Panc1 (cell line): ENCODE data around the gene EME2. TPM values are rescaled to one million over a fixed set of nuclear protein-coding genes. Genes with fewer than 3 reads are reported as not detected.

ENCODE experiments used
- ATAC-seq: fragments of 200-7000 bp; cut with Tn5 transposase; 2 replicates; pipeline ENCODE4 v1.9.1; 2020; ENCODE audit warnings: mild to moderate bottlenecking, moderate library complexity
- BruUV-seq: library from RNA; stranded (reverse); fragments of 400-500 nt; replicated peaks from 2 replicates; lab custom pipeline; 2021; lab: Mats Ljungman, UMichigan
- CTCF ChIA-PET: fragments of 300-600 bp; sonication (Branson Sonifier 250); formaldehyde crosslinking; loops from one replicate; lab custom pipeline; 2022; ENCODE audit warnings: antibody characterized with exemption; lab: Charles Lee
- POLR2A ChIA-PET: fragments of 300-600 bp; sonication (Branson Sonifier 250); formaldehyde crosslinking; loops from one replicate; lab custom pipeline; 2022; ENCODE audit warnings: antibody characterized with exemption; lab: Charles Lee
- DNase-seq: peaks from one replicate; pipeline ENCODE4 v3.0.0-alpha.2; 2010; ENCODE audit warnings: low read depth, low spot score
- H3K27ac ChIP-seq: 2 replicates; pipeline ENCODE4 v1.5.1; 2011; ENCODE audit warnings: mild to moderate bottlenecking, low read length, inconsistent platforms
- H3K27me3 ChIP-seq: fragments of 200-500 bp; sonication (Bioruptor generic); 2 replicates; pipeline ENCODE4 v1.6.0; 2014; ENCODE audit warnings: low read length, inconsistent platforms; ENCODE audit not compliant: control insufficient read depth, insufficient read depth
- H3K36me3 ChIP-seq: fragments of 200-500 bp; sonication (Bioruptor generic); 2 replicates; pipeline ENCODE4 v1.5.1; 2014; ENCODE audit warnings: inconsistent platforms, mild to moderate bottlenecking, low read length, moderate library complexity; ENCODE audit not compliant: control insufficient read depth, insufficient read depth
- H3K4me1 ChIP-seq: 2 replicates; pipeline ENCODE4 v1.5.1; 2011; ENCODE audit warnings: inconsistent platforms, mild to moderate bottlenecking, low read length, moderate library complexity; ENCODE audit not compliant: control insufficient read depth, insufficient read depth
- H3K4me3 ChIP-seq, 2 experiments: 2 replicates each; pipeline ENCODE4 v1.5.1; 2011 to 2012; ENCODE audit warnings: low read depth in 2 of 2, low read length in 2 of 2, mild to moderate bottlenecking in 2 of 2, inconsistent platforms in 1 of 2, moderate library complexity in 1 of 2
- H3K9me3 ChIP-seq: fragments of 200-500 bp; sonication (Bioruptor generic); 2 replicates; pipeline ENCODE4 v1.5.1; 2014; ENCODE audit warnings: low read depth, mild to moderate bottlenecking, inconsistent platforms, low read length, moderate library complexity; ENCODE audit not compliant: control insufficient read depth, insufficient read depth
- POLR2AphosphoS5 ChIP-seq: IDR thresholded peaks from 2 replicates; pipeline ENCODE4 v1.6.1; 2012; ENCODE audit warnings: mild to moderate bottlenecking, low read depth, low read length, moderate library complexity
- SIN3A ChIP-seq: IDR thresholded peaks from 2 replicates; pipeline ENCODE4 v1.6.1; 2012; ENCODE audit warnings: low read depth, mild to moderate bottlenecking, low read length, moderate library complexity, borderline replicate concordance; ENCODE audit not compliant: insufficient read depth
- TCF7L2 ChIP-seq: IDR thresholded peaks from 2 replicates; pipeline ENCODE4 v1.6.1; 2011; ENCODE audit warnings: mild to moderate bottlenecking, low read depth, low read length, inconsistent platforms
- in situ Hi-C: cut with HindIII; loops from 2 replicates; pipeline ENCODE4 v1.10.0; 2016; ENCODE audit warnings: low sequenced_read_pairs, low pct_unique_long_range_greater_than_20kb
- intact Hi-C: fragments of 100-400 bp; cut with micrococcal nuclease; formaldehyde crosslinking; loops from one replicate; pipeline ENCODE4 v1.10.0; 2022; ENCODE audit not compliant: unreplicated experiment
- total RNA-seq: library from RNA; stranded (reverse); gene quantifications from one replicate; pipeline ENCODE4 v1.2.1, GENCODE V29; 2021; ENCODE audit not compliant: unreplicated experiment
- TF ChIP-seq, protein P1 (sequence below), 2 experiments: IDR thresholded peaks; 2 replicates each; pipeline ENCODE4 v1.6.1; 2011 to 2012; ENCODE audit warnings: low read depth in 2 of 2, control low read depth in 1 of 2, low read length in 1 of 2, mild to moderate bottlenecking in 1 of 2, moderate library complexity in 1 of 2; ENCODE audit not compliant: insufficient read depth in 1 of 2
- TF ChIP-seq, protein P2 (sequence below): fragments of 450-650 bp; IDR thresholded peaks from 2 replicates; pipeline ENCODE4 v1.5.1; 2017; ENCODE audit warnings: mild to moderate bottlenecking

Gene EME2
- total RNA-seq, 1 experiment from 2014 or later = 53.4 TPM

DNA sequence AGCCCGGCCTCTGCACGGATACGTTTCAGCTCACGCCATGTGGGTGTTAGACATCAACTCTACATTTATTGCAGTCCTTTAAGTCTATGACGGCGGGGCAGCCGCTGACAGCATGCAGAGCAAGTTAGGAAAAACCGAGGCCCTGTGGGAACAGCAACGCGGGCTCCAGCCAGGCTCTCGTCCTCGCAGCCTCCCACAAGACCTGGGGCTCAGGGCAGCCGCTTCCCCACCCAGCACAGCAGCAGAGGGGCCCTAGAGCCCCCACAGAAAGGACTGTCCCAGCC is 4.0 kb downstream of the EME2 start:
- no TSS peak for BruUV-seq
- no peaks in the 10 kb centered on the region; the same call in 1 of the 2 replicates for H3K36me3 ChIP-seq
- H3K9me3 ChIP-seq = no peaks in the 10 kb centered on the region
- H3K27ac ChIP-seq = peak overlapping the region; percentile 70
- peaks cover 61% of the 10 kb centered on the region for H3K4me1 ChIP-seq
- no peak overlapping the region for H3K4me3 ChIP-seq
- DNase-seq (no peak), ATAC-seq (no peak)
- intact Hi-C loops (loop anchor here (10.0 kb wide), 1 partner anchor 1092 kb away; the partner anchor contains the start of genes JMJD8 and STUB1), in situ Hi-C loops (no loop called here)
- TF ChIP-seq TCF7L2 = no peak
- 0 out of 2 replicates have a peak, but pooled peaks have one; percentile 17 for TF ChIP-seq SIN3A
- TF ChIP-seq, protein P1, sequence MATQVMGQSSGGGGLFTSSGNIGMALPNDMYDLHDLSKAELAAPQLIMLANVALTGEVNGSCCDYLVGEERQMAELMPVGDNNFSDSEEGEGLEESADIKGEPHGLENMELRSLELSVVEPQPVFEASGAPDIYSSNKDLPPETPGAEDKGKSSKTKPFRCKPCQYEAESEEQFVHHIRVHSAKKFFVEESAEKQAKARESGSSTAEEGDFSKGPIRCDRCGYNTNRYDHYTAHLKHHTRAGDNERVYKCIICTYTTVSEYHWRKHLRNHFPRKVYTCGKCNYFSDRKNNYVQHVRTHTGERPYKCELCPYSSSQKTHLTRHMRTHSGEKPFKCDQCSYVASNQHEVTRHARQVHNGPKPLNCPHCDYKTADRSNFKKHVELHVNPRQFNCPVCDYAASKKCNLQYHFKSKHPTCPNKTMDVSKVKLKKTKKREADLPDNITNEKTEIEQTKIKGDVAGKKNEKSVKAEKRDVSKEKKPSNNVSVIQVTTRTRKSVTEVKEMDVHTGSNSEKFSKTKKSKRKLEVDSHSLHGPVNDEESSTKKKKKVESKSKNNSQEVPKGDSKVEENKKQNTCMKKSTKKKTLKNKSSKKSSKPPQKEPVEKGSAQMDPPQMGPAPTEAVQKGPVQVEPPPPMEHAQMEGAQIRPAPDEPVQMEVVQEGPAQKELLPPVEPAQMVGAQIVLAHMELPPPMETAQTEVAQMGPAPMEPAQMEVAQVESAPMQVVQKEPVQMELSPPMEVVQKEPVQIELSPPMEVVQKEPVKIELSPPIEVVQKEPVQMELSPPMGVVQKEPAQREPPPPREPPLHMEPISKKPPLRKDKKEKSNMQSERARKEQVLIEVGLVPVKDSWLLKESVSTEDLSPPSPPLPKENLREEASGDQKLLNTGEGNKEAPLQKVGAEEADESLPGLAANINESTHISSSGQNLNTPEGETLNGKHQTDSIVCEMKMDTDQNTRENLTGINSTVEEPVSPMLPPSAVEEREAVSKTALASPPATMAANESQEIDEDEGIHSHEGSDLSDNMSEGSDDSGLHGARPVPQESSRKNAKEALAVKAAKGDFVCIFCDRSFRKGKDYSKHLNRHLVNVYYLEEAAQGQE (IDR thresholded peaks at IDR 0.05; ENCODE audit: insufficient read depth in 1 of 2, low read depth in 2 of 2, low read length in 1 of 2) = no peak
- no peak for TF ChIP-seq POLR2AphosphoS5
- TF ChIP-seq, protein P2, sequence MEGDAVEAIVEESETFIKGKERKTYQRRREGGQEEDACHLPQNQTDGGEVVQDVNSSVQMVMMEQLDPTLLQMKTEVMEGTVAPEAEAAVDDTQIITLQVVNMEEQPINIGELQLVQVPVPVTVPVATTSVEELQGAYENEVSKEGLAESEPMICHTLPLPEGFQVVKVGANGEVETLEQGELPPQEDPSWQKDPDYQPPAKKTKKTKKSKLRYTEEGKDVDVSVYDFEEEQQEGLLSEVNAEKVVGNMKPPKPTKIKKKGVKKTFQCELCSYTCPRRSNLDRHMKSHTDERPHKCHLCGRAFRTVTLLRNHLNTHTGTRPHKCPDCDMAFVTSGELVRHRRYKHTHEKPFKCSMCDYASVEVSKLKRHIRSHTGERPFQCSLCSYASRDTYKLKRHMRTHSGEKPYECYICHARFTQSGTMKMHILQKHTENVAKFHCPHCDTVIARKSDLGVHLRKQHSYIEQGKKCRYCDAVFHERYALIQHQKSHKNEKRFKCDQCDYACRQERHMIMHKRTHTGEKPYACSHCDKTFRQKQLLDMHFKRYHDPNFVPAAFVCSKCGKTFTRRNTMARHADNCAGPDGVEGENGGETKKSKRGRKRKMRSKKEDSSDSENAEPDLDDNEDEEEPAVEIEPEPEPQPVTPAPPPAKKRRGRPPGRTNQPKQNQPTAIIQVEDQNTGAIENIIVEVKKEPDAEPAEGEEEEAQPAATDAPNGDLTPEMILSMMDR = no peak
- no peaks in the 10 kb centered on the region for H3K27me3 ChIP-seq
- CTCF ChIA-PET = no interaction called here
- POLR2A ChIA-PET = no interaction called here

DNA sequence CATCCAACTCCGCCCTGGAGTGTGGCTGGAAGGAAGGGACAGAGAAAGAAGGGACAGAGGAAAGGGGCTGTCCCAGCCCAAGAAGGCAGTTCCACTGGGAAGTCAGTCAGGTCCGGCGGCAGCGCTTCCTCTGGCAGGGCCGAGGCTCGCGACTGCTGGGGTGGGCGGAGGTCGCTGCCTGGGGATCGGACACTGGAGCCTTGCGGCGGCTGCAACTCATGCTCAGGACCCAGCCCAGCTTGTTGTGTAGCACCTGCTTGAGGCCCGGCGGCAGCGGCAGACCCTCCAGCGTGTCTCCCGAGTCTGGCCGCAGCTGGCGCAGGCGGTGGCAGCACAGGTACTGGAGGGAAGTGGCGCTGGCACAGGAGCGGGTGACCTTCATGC is 4.4 kb downstream of the EME2 start:
- no peak for DNase-seq
- Histone ChIP-seq H3K9me3 (no peaks in the 10 kb centered on the region), H3K27ac (peak overlapping the region; percentile 70), H3K4me3 (no peak overlapping the region), H3K36me3 (no peaks in the 10 kb centered on the region; the same call in 1 of the 2 replicates), H3K4me1 (peaks cover 61% of the 10 kb centered on the region), H3K27me3 (no peaks in the 10 kb centered on the region)
- no peak for ATAC-seq
- no TSS peak for BruUV-seq
- in situ Hi-C loops = no loop called here
- TF ChIP-seq POLR2AphosphoS5 (0 out of 2 replicates have a peak, but pooled peaks have one; percentile 42), TCF7L2 (no peak)
- POLR2A ChIA-PET = no interaction called here
- intact Hi-C loops = loop anchor here (10.0 kb wide), 1 partner anchor 1092 kb away; the partner anchor contains the start of genes JMJD8 and STUB1
- CTCF ChIA-PET = interaction anchor here (0.6 kb wide), 1 partner anchor 47 kb away, joined by 17 read pairs; no protein-coding TSS in a partner anchor
